Measurements from ENCODE around the gene ME2. TPM values are rescaled to one million over a fixed set of nuclear protein-coding genes. Genes with fewer than 3 reads are reported as not detected.
"Not testable (repeated sequence)": the region's sequence is repeated elsewhere in the genome, so short reads cannot be mapped to it uniquely, and the experiment has no call there.

The ME2 gene
- total RNA-seq, 2 experiments from 2014 or later, result 138 to 141 TPM

- Mint-ChIP-seq H3K27ac (no peak overlapping the region), H3K27me3 (peaks cover 3% of the 10 kb centered on the region), H3K36me3 (ENCODE audit: low read depth) (no peaks in the 10 kb centered on the region), H3K9me3 (no peaks in the 10 kb centered on the region), H3K4me3 (no peak overlapping the region), H3K4me1 (ENCODE audit: low read depth) (no peaks in the 10 kb centered on the region)
- ATAC-seq (no peak), DNase-seq (no peak)
- POLR2A ChIA-PET, result no interaction called here
- intact Hi-C loops (cut with micrococcal nuclease), result no loop called here
- CTCF ChIA-PET, result interaction anchor here (1.2 kb wide), 1 partner anchor 30 kb away, joined by 3 read pairs; no protein-coding TSS in a partner anchor
- no peak for TF ChIP-seq CTCF (IDR thresholded peaks at IDR 0.05)
Observed at GRCh38 chr18:50850307-50851065, 28.4 kb upstream of the ME2 start.

GRCh38 chr18:50853863-50854271 lies 25.1 kb upstream of the ME2 start:
- H3K27ac Mint-ChIP-seq, result no peak overlapping the region
- ChIA-PET POLR2A (no interaction called here), CTCF (interaction anchor here (1.1 kb wide), 1 partner anchor 33 kb away, joined by 5 read pairs; no protein-coding TSS in a partner anchor)
- TF ChIP-seq CTCF (IDR thresholded peaks at IDR 0.05), result no peak
- ATAC-seq, result no peak
- H3K9me3 Mint-ChIP-seq, result no peaks in the 10 kb centered on the region
- no peak overlapping the region for H3K4me3 Mint-ChIP-seq
- H3K36me3 Mint-ChIP-seq (ENCODE audit: low read depth), result no peaks in the 10 kb centered on the region
- no peak for DNase-seq
- peaks cover 3% of the 10 kb centered on the region for H3K27me3 Mint-ChIP-seq
- intact Hi-C loops (cut with micrococcal nuclease), result no loop called here
- H3K4me1 Mint-ChIP-seq (ENCODE audit: low read depth), result no peaks in the 10 kb centered on the region

DNA sequence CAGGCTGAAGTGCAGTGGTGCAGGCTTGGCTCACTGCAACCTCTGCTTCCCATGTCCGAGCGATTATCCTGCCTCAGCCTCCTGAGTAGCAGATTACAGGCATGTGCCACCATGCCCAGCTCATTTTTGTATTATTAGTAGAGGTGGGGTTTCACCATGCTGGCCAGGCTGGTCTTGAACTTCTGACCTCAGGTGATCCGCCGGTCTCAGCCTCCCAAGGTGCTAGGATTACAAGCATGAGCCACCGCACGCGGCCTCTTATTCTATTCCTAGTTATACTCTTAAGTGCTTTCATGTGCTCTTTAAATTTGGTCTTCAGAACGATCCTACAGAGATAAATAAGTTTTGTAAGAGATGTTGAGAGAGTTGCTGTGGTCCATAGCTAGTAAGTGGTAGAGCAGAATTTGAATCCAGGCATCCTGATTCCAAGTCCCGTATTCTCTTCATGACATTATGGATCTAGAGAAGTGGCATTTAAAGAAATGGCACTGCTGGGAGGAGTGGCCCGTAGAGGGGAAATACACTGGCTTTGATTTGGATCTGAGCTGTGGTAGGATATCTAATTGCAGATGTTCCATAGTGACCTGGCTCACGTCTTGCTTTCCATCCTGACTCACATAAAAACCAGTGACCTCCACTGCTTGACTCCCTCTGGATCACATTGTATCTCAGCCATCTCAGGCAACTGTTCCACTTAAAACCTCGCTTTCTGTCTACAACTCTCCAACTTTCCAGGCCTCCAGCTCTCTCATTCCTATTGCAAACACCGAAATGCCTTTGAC lies 22.8 kb upstream of the ME2 start:
- Mint-ChIP-seq H3K9me3 (no peaks in the 10 kb centered on the region), H3K4me3 (no peak overlapping the region), H3K36me3 (ENCODE audit: low read depth) (no peaks in the 10 kb centered on the region), H3K27ac (no peak overlapping the region), H3K4me1 (ENCODE audit: low read depth) (no peaks in the 10 kb centered on the region), H3K27me3 (peaks cover 3% of the 10 kb centered on the region)
- ChIA-PET CTCF (no interaction called here), POLR2A (interaction anchor here (0.6 to 1.1 kb wide), 2 partner anchors 24 to 40 kb away, joined by 3 read pairs; no protein-coding TSS in a partner anchor)
- ATAC-seq (no peak), DNase-seq (no peak)
- intact Hi-C loops (cut with micrococcal nuclease), result no loop called here
- TF ChIP-seq CTCF (IDR thresholded peaks at IDR 0.05), result no peak

GRCh38 chr18:50857166-50857565 lies 21.8 kb upstream of the ME2 start:
- POLR2A ChIA-PET, result interaction anchor here (1.1 kb wide), 1 partner anchor 23 kb away, joined by 3 read pairs; no protein-coding TSS in a partner anchor
- not testable (repeated sequence) for H3K27ac Mint-ChIP-seq

DNA sequence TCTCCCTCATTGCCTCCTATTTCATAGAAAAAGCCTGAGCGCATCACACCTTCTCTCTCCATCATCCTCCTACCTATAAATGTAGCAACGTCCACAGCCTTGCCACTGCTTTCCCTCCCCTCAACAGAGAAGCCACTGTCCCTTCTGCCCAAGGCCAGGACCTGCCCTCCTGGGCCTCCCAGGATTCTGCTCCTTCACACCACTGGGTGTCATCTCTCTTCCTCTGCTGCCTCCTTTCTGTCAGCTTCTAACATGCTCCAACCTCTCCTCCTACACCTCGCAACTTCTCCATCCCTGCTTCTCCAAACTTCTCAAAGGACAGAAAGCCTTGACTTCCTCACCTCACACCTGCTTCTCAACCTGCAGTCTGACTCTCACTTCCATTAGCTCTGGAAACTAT lies 21.2 kb upstream of the ME2 start:
- no peak for TF ChIP-seq CTCF (IDR thresholded peaks at IDR 0.05)
- Mint-ChIP-seq H3K36me3 (ENCODE audit: low read depth) (no peaks in the 10 kb centered on the region), H3K4me1 (ENCODE audit: low read depth) (no peaks in the 10 kb centered on the region), H3K27ac (no peak overlapping the region), H3K4me3 (no peak overlapping the region), H3K27me3 (peaks cover 6% of the 10 kb centered on the region), H3K9me3 (no peaks in the 10 kb centered on the region)
- ChIA-PET CTCF (no interaction called here), POLR2A (interaction anchor here (1.1 kb wide), 1 partner anchor 23 kb away, joined by 3 read pairs; no protein-coding TSS in a partner anchor)
- intact Hi-C loops (cut with micrococcal nuclease), result no loop called here
- ATAC-seq, result no peak
- DNase-seq, result no peak

More at GRCh38 chr18:50857166-50857565, 21.8 kb upstream of the ME2 start:
- DNase-seq; H3K4me1 Mint-ChIP-seq (ENCODE audit: low read depth); H3K9me3 Mint-ChIP-seq; intact Hi-C loops (cut with micrococcal nuclease); CTCF ChIA-PET; H3K4me3 Mint-ChIP-seq; H3K36me3 Mint-ChIP-seq (ENCODE audit: low read depth); ATAC-seq; H3K27me3 Mint-ChIP-seq: not testable (repeated sequence)

Data from activated CD8-positive, alpha-beta T cell treated with anti-CD3 and anti-CD28 coated beads for 36 hours (primary cell).